HepG2 (cell line): ENCODE measurements around the gene OPN5. TPM values are rescaled to one million over a fixed set of nuclear protein-coding genes. Genes with fewer than 3 reads are reported as not detected.

Experiments used
- ATAC-seq: fragments of 200-7000 bp; cut with Tn5 transposase; 3 replicates; pipeline ENCODE4 v1.9.1; 2020; ENCODE audit warnings: mild to moderate bottlenecking, moderate library complexity
- Bru-seq: library from RNA; stranded (reverse); fragments of 400-500 nt; gene quantifications from one replicate; lab custom pipeline; 2021; lab: Mats Ljungman, UMichigan
- BruChase-seq, 2 experiments: library from RNA; stranded (reverse); fragments of 400-500 nt; gene quantifications; one replicate each; lab custom pipeline; 2021; lab: Mats Ljungman, UMichigan
- BruUV-seq: library from RNA; stranded (reverse); fragments of 400-500 nt; replicated peaks from 2 replicates; lab custom pipeline; 2021; lab: Mats Ljungman, UMichigan
- CTCF ChIA-PET: fragments of 300-600 bp; formaldehyde crosslinking; extraction: SDS; loops from one replicate; lab custom pipeline; 2021; ENCODE audit warnings: low total read pairs, inconsistent platforms, low intra/inter-chr PET ratio; lab: Yijun Ruan, JAX
- POLR2A ChIA-PET: fragments of 350-600 bp; sonication (Branson Sonifier 250); formaldehyde crosslinking; loops from one replicate; lab custom pipeline; 2020; ENCODE audit warnings: antibody characterized with exemption, inconsistent platforms; lab: Yijun Ruan, JAX
- DNase-seq: peaks from one replicate; pipeline ENCODE4 v3.0.0-alpha.2; 2015; ENCODE audit warnings: low spot score
- FAIRE-seq: peaks from 3 replicates; lab custom pipeline; 2011; peaks lifted over from hg19 to GRCh38; lab: Jason Lieb, UNC
- H2AFZ ChIP-seq: one replicate; pipeline ENCODE4 v1.6.1; 2011; ENCODE audit warnings: low read length, inconsistent platforms
- H3K27ac ChIP-seq: fragments of 300-600 bp; 3 replicates; pipeline ENCODE4 v1.8.0; 2011; ENCODE audit warnings: mixed run types, mild to moderate bottlenecking, mixed read lengths, low read length, inconsistent platforms; ENCODE audit not compliant: insufficient read depth; ENCODE audit errors: extremely low read length
- H3K27me3 ChIP-seq, 2 experiments: fragments of 200-600 bp in 1 of 2; 2 replicates in 1 of 2; 3 replicates in 1 of 2; pipeline versions ENCODE4 v1.6.0 to v1.8.0; 2011; ENCODE audit warnings: low read length in 2 of 2, mild to moderate bottlenecking in 2 of 2, moderate library complexity in 2 of 2, inconsistent platforms in 1 of 2; ENCODE audit not compliant: insufficient read depth in 2 of 2, control insufficient read depth in 1 of 2
- H3K36me3 ChIP-seq, 2 experiments: fragments of 200-600 bp in 1 of 2; replicated peaks in 1 of 2; 2 replicates in 1 of 2; 3 replicates in 1 of 2; pipeline versions ENCODE4 v1.5.1 to v1.8.0; 2011; ENCODE audit warnings: low read length in 2 of 2, inconsistent platforms in 1 of 2; ENCODE audit not compliant: insufficient read depth in 2 of 2, control insufficient read depth in 1 of 2
- H3K4me1 ChIP-seq: 2 replicates; pipeline ENCODE4 v1.5.1; 2012; ENCODE audit warnings: low read length, inconsistent platforms; ENCODE audit not compliant: insufficient read depth
- H3K4me2 ChIP-seq: 2 replicates; pipeline ENCODE4 v1.6.0; 2011; ENCODE audit warnings: low read depth, low read length, inconsistent platforms
- H3K4me3 ChIP-seq, 3 experiments: fragments of 200-600 bp in 1 of 3; sonication (generic), shearing (Covaris generic) in 1 of 3; replicated peaks in 1 of 3; 2 replicates each; pipeline ENCODE4 v1.5.1; 2011 to 2016; ENCODE audit warnings: low read length in 3 of 3, inconsistent platforms in 2 of 3, low read depth in 2 of 3, mild to moderate bottlenecking in 2 of 3, control low read depth in 1 of 3, mixed read lengths in 1 of 3; ENCODE audit not compliant: insufficient read depth in 1 of 3
- H3K79me2 ChIP-seq: one replicate; pipeline ENCODE4 v1.6.1; 2011; ENCODE audit warnings: low read length, inconsistent platforms; ENCODE audit not compliant: insufficient read depth
- H3K9ac ChIP-seq: 2 replicates; pipeline ENCODE4 v1.6.0; 2011; ENCODE audit warnings: mild to moderate bottlenecking, low read depth, low read length, inconsistent platforms; ENCODE audit not compliant: insufficient read depth
- H3K9me3 ChIP-seq: 2 replicates; pipeline ENCODE4 v1.5.1; 2012; ENCODE audit warnings: mild to moderate bottlenecking, low read length
- H4K20me1 ChIP-seq: 2 replicates; pipeline ENCODE4 v1.6.0; 2011; ENCODE audit warnings: inconsistent platforms, mild to moderate bottlenecking, low read length, moderate library complexity; ENCODE audit not compliant: insufficient read depth
- TCF12 ChIP-seq, 2 experiments: fragments of 450-650 bp in 1 of 2; sonication (generic) in 1 of 2; formaldehyde crosslinking in 1 of 2; IDR thresholded peaks; 2 replicates each; pipeline versions ENCODE4 v1.6.1 to v1.8.0; 2017 to 2022; ENCODE audit warnings: antibody characterized with exemption in 1 of 2, mild to moderate bottlenecking in 1 of 2, missing genetic modification reagents in 1 of 2, moderate library complexity in 1 of 2
- WGBS: methylation state at CpG from one replicate; pipeline ENCODE4 v1.1.6; 2017; ENCODE audit warnings: low lambda C conversion rate; 5-methylcytosine and 5-hydroxymethylcytosine counted together
- in situ Hi-C: cut with HindIII; loops from 2 replicates; pipeline ENCODE4 v1.10.0; 2017; ENCODE audit warnings: low pct_unique_long_range_greater_than_20kb; ENCODE audit not compliant: extremely low pct_ligation_motif_present
- intact Hi-C: fragments of 100-400 bp; cut with micrococcal nuclease; formaldehyde crosslinking; loops from one replicate; pipeline ENCODE4 v1.10.0; 2022; ENCODE audit not compliant: unreplicated experiment
- long read RNA-seq, 2 experiments: library from RNA in 1 of 2; library from polyadenylated mRNA in 1 of 2; stranded (forward) in 1 of 2; unstranded in 1 of 2; transcript quantifications; one replicate each; pipeline ENCODE4 v2.0.0, GENCODE V29; 2019 to 2022
- polyA minus RNA-seq, 3 experiments: library from RNA; depleted of rRNA, polyadenylated mRNA; stranded (reverse); fragments of >200 nt; gene quantifications; 2 replicates each; pipeline ENCODE4 v1.2.3, GENCODE V29; 2011; ENCODE audit warnings: low replicate concordance in 1 of 3
- polyA plus RNA-seq, 8 experiments: library from polyadenylated mRNA; depleted of rRNA in 3 of 8; stranded (reverse) in 7 of 8; unstranded in 1 of 8; fragments of >200 nt; fragmentation: Illumina TruSeq in 4 of 8; extraction: Trizol in 4 of 8; gene quantifications; 2 replicates each; pipeline versions ENCODE4 v1.2.1 to v1.2.3, GENCODE V29; 2011 to 2016; ENCODE audit warnings: low read depth in 4 of 8, missing spikeins in 1 of 8, mixed read lengths in 1 of 8; ENCODE audit not compliant: insufficient read depth in 1 of 8
- total RNA-seq, 5 experiments: library from RNA; depleted of rRNA; stranded (reverse); fragments of >200 nt; fragmentation: Illumina TruSeq; extraction: Trizol; gene quantifications; 2 replicates each; pipeline ENCODE4 v1.2.3, GENCODE V29; 2016; ENCODE audit warnings: low read depth in 1 of 5
- TF ChIP-seq, protein P1 (sequence below): sonication (generic); formaldehyde crosslinking; IDR thresholded peaks from 2 replicates; pipeline ENCODE4 v1.8.1; 2022; ENCODE audit warnings: mild to moderate bottlenecking, missing genetic modification reagents

OPN5 gene, protein sequence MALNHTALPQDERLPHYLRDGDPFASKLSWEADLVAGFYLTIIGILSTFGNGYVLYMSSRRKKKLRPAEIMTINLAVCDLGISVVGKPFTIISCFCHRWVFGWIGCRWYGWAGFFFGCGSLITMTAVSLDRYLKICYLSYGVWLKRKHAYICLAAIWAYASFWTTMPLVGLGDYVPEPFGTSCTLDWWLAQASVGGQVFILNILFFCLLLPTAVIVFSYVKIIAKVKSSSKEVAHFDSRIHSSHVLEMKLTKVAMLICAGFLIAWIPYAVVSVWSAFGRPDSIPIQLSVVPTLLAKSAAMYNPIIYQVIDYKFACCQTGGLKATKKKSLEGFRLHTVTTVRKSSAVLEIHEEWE
- total RNA-seq (2016; rRNA removed; fragmentation: Illumina TruSeq; extraction: Trizol): not detected in 2 replicates
- total RNA-seq (2016; cell fraction: cytosol; rRNA removed; fragmentation: Illumina TruSeq; extraction: Trizol; ENCODE audit: low read depth): not detected in 2 replicates
- not detected in 2 replicates for total RNA-seq (2016; cell fraction: insoluble cytoplasmic fraction; rRNA removed; fragmentation: Illumina TruSeq; extraction: Trizol)
- total RNA-seq (2016; cell fraction: membrane; rRNA removed; fragmentation: Illumina TruSeq; extraction: Trizol): not detected in 2 replicates
- not detected in 2 replicates for total RNA-seq (2016; cell fraction: nucleus; rRNA removed; fragmentation: Illumina TruSeq; extraction: Trizol)
- polyA plus RNA-seq (2011; rRNA removed): not detected in 2 replicates
- not detected in 2 replicates for polyA plus RNA-seq (2011; cell fraction: cytosol; rRNA removed)
- not detected in 2 replicates for polyA plus RNA-seq (2011; cell fraction: nucleus; rRNA removed)
- 0.04 and 0.13 TPM in 2 replicates for polyA plus RNA-seq (2012)
- not detected in 2 replicates for polyA plus RNA-seq (2016; cell fraction: cytosol; fragmentation: Illumina TruSeq; extraction: Trizol; ENCODE audit: low read depth)
- not detected in 2 replicates for polyA plus RNA-seq (2016; cell fraction: insoluble cytoplasmic fraction; fragmentation: Illumina TruSeq; extraction: Trizol; ENCODE audit: low read depth)
- not detected in 2 replicates for polyA plus RNA-seq (2016; cell fraction: membrane; fragmentation: Illumina TruSeq; extraction: Trizol; ENCODE audit: low read depth)
- not detected in 2 replicates for polyA plus RNA-seq (2016; cell fraction: nucleus; fragmentation: Illumina TruSeq; extraction: Trizol; ENCODE audit: insufficient read depth, low read depth)
- polyA minus RNA-seq (2011; rRNA and poly(A)+ RNA removed; ENCODE audit: low replicate concordance): not detected in 2 replicates
- not detected in 2 replicates for polyA minus RNA-seq (2011; cell fraction: cytosol; rRNA and poly(A)+ RNA removed)
- not detected in 2 replicates for polyA minus RNA-seq (2011; cell fraction: nucleus; rRNA and poly(A)+ RNA removed)
- Bru-seq, nascent RNA: not detected
- percentile 3 among the genes with signal in this experiment for BruChase-seq, experiment 1, labeled RNA remaining after a 6-hour chase
- percentile 2 among the genes with signal in this experiment for BruChase-seq, experiment 2, labeled RNA remaining after a 2-hour chase
- long read RNA-seq, experiment 1: 0 reads
- long read RNA-seq, experiment 2: 0 reads

DNA sequence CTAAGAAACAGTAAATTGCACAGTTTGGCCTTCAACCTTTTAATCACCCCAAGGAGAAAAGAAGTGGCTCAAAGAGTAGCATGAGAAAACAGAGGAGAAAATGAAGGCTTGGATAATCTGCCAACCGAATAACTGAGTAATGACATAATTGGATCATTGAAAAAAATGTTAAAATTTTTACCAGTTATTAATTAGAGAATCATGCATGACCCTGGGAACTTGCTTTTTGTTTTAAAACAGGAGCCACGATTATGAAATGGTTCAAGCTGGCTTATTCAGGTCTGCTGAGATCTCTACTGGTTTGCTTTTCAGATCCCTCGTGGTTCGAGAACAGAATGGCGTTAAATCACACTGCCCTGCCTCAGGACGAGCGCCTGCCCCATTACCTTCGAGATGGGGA, at the start of gene OPN5:
Gene OPN5 (plus strand): TSS at position 301 of the 400 bp plus-strand sequence. CDS start 35 bp downstream, at position 336.
- H2AFZ ChIP-seq: no peak within 1 kb of the TSS
- ChIA-PET POLR2A (no interaction called here), CTCF (interaction anchor here (1.9 to 3.6 kb wide), 2 partner anchors 150 to 368 kb away, joined by 17 to 37 read pairs; no protein-coding TSS in a partner anchor)
- DNase-seq: no peak
- H3K9me3 ChIP-seq: no peaks in the 10 kb centered on the region
- no peak for FAIRE-seq
- no peaks in the 10 kb centered on the region for H3K36me3 ChIP-seq
- no TSS peak for BruUV-seq
- in situ Hi-C loops: loop anchor here (5.0 to 10.0 kb wide), 2 partner anchors 149 to 367 kb away; no protein-coding TSS in a partner anchor
- no peak for TF ChIP-seq TCF12 (IDR thresholded peaks at IDR 0.05)
- TF ChIP-seq TCF12 (CRISPR knock-in tag; IDR thresholded peaks at IDR 0.05): no peak
- TF ChIP-seq, protein P1, sequence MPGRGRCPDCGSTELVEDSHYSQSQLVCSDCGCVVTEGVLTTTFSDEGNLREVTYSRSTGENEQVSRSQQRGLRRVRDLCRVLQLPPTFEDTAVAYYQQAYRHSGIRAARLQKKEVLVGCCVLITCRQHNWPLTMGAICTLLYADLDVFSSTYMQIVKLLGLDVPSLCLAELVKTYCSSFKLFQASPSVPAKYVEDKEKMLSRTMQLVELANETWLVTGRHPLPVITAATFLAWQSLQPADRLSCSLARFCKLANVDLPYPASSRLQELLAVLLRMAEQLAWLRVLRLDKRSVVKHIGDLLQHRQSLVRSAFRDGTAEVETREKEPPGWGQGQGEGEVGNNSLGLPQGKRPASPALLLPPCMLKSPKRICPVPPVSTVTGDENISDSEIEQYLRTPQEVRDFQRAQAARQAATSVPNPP (CRISPR knock-in tag): no peak
- peaks cover 0 to 6% of the 10 kb centered on the region in 2 experiments; a peak in 1 of 5 replicates for H3K27me3 ChIP-seq
- H3K4me2 ChIP-seq: no peak within 1 kb of the TSS
- intact Hi-C loops: loop anchor here (10.0 kb wide), 2 partner anchors 373 to 803 kb away; no protein-coding TSS in a partner anchor
- no peak within 1 kb of the TSS for H3K9ac ChIP-seq
- no peaks in the 10 kb centered on the region for H4K20me1 ChIP-seq
- H3K4me3 ChIP-seq: no peak within 1 kb of the TSS
- WGBS: 30% methylated on average over 8 of the region's 8 CpGs
- ATAC-seq: no peak
- no peak within 1 kb of the TSS for H3K27ac ChIP-seq
- no peaks in the 10 kb centered on the region for H3K79me2 ChIP-seq
- H3K4me1 ChIP-seq: no peaks in the 10 kb centered on the region
